Melanocyte of skin (primary cell): Measurements from ENCODE around the gene RFX5. TPM values are rescaled to one million over a fixed set of nuclear protein-coding genes. Genes with fewer than 3 reads are reported as not detected.

Source experiments
- small RNA-seq, 2 donors: library from RNA; depleted of rRNA; stranded (forward); fragments of <200 nt; gene quantifications; one replicate each; pipeline ENCODE3, GENCODE V24; 2012
- total RNA-seq, 2 donors: library from RNA; depleted of rRNA; stranded (reverse); fragments of >200 nt; gene quantifications; 2 replicates each; pipeline ENCODE4 v1.2.3, GENCODE V29; 2012

RFX5 gene
- total RNA-seq = 10 to 100 TPM; 73.0 to 73.9 TPM

DNA sequence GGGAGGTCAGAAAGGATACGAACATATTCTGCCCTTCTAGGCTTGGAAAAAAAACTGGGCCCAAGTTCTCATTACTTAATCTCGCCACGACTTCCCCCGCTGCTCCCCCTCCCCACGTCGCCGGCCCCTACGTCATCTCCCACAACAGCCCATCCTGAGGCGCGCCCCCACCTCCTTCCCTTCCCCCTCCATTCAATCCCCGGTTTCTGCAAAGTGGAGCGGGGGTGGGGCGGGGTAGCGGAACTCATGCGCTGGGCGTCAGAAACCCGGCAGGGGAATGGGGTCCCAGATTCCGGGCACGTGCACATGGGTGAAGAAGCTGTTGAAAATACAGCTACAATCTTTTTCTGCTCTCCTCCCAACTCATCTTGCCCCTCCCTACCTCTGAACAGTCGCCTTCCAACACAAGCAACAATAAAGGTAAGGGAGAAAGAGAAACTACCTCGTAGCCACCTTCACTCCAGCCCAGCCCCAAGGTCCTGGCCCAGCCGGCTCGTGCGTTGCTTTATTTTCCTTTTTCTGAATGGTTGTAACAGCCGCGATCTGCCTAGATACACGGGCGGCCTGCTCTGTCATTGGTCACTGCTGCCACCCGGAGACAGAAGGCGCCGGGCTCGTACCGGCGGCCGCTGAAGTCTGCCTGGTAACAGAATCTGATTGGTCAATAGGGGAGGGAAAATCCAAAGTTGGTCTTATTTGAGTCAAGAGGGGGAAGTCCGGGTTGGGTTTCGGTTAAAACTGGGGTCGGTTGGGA lies at the start of gene RFX5:
Gene RFX5, minus strand, starts transcription at position 484 of the 754 bp plus-strand sequence. CDS start 932 bp downstream, outside the sequence.

GRCh38 chr1:151372058-151372934 lies 25.2 kb upstream of the RFX5 start, which contains the start of gene SELENBP1:
Gene SELENBP1, minus strand, starts transcription at chr1:151372705. Its CDS starts 64 bp downstream, at chr1:151372641.

DNA sequence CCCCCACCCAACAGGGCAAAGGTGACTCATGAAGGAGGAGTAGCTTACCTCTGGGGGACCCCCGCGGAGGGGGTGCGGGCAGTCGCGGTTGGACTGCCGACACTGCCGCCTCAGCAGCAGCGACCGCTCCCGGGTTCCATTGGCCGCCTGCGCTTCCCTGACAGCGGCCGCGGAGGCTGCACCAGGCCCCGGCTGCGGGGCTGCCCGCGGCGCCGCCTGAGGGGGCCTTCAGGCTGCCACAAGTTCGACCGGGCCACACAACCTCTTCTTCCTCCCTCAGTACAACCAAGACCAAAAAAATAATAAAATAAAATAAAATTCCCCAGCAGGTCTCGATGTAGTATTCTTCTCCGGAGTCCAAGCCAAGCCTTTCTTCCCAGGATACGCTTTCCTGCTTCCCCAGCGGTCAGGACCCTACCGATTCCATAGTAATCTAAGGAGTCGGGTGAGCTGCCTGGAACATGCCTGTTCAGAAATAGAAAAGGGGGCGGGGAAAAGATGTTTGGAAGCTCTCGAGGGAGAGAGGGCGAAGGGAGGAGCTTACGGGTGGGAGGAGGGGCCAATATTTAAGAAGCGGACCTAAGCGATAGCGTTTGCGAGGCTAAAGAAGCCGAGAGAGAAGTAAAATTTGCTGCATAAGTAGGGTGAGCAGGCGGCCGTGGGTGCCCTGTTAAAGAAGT lies 19.7 kb downstream of the RFX5 start, which contains the start of gene PI4KB:
Gene PI4KB, minus strand, starts transcription at position 194 of the 680 bp plus-strand sequence. CDS start 10,935 bp downstream, outside the sequence.

Small RNA genes lying within 50 kb of the gene (small RNA-seq; reads per million reads assigned to genes)
- 0 to 0.52 reads per million in 2 donors for gene RN7SL444P

Other genes starting within 250 kb of the RFX5 start
- 1 to 10 TPM in 1 of 2 donors, under 1 TPM in 1; 0.67 to 1.0 TPM for gene SEMA6C, start 200.6 kb downstream of the RFX5 start, total RNA-seq
- gene TNFAIP8L2, start 190.6 kb downstream of the RFX5 start, total RNA-seq = not detected
- 10 to 100 TPM; 12.7 to 14.1 TPM for gene LYSMD1, start 181.3 kb downstream of the RFX5 start, total RNA-seq
- gene SCNM1, start 181.1 kb downstream of the RFX5 start, total RNA-seq = 10 to 100 TPM; 25.1 to 28.6 TPM
- not detected for gene TMOD4, start 171.3 kb downstream of the RFX5 start, total RNA-seq
- gene VPS72, start 157.1 kb downstream of the RFX5 start, total RNA-seq = 10 to 100 TPM; 36.8 to 47.6 TPM
- 10 to 100 TPM; 36.5 to 55.6 TPM for gene PIP5K1A, start 148.7 kb downstream of the RFX5 start, total RNA-seq
- gene PSMD4, start 92.5 kb downstream of the RFX5 start, total RNA-seq = 100 to 1,000 TPM; 131 to 188 TPM
- gene ZNF687, start 65.0 kb downstream of the RFX5 start, total RNA-seq = 10 to 100 TPM; 18.3 to 22.0 TPM
- gene PI4KB, start 19.8 kb downstream of the RFX5 start, total RNA-seq = 10 to 100 TPM; 49.6 to 67.9 TPM
- 10 to 100 TPM; 42.0 to 55.9 TPM for gene SELENBP1, start 25.5 kb upstream of the RFX5 start, total RNA-seq
- 100 to 1,000 TPM; 501 to 799 TPM for gene PSMB4, start 52.3 kb upstream of the RFX5 start, total RNA-seq
- 10 to 100 TPM; 26.0 to 27.2 TPM for gene POGZ, start 112.2 kb upstream of the RFX5 start, total RNA-seq
- gene CGN, start 164.1 kb upstream of the RFX5 start, total RNA-seq = under 1 TPM; 0.67 to 0.69 TPM
- gene TUFT1, start 193.1 kb upstream of the RFX5 start, total RNA-seq = 10 to 100 TPM; 16.7 to 24.1 TPM